Esophagus (tissue), 2 donors: ENCODE data around the gene LYPD1. TPM values are rescaled to one million over a fixed set of nuclear protein-coding genes. Genes with fewer than 3 reads are reported as not detected.
"Not testable (repeated sequence)": the region's sequence is repeated elsewhere in the genome, so short reads cannot be mapped to it uniquely, and the experiment has no call there.

ENCODE experiments used
- H3K27ac ChIP-seq, 2 donors: one replicate each; pipeline ENCODE4 v1.5.1; 2013; ENCODE audit warnings: low read depth in 2 of 2, mild to moderate bottlenecking in 2 of 2, inconsistent platforms in 1 of 2, low read length in 1 of 2, moderate library complexity in 1 of 2
- H3K27me3 ChIP-seq, 2 donors: one replicate each; pipeline ENCODE4 v1.6.1; 2013; ENCODE audit warnings: low read length in 2 of 2, control low read depth in 1 of 2, mild to moderate bottlenecking in 1 of 2; ENCODE audit not compliant: insufficient read depth in 2 of 2, control insufficient read depth in 1 of 2
- H3K36me3 ChIP-seq, 2 donors: one replicate each; pipeline ENCODE4 v1.6.1; 2013; ENCODE audit warnings: low read length in 1 of 2; ENCODE audit not compliant: control insufficient read depth in 2 of 2, insufficient read depth in 2 of 2
- H3K4me1 ChIP-seq, 2 donors: one replicate each; pipeline ENCODE4 v1.6.1; 2013; ENCODE audit warnings: low read length in 1 of 2; ENCODE audit not compliant: control insufficient read depth in 2 of 2, insufficient read depth in 2 of 2
- H3K4me3 ChIP-seq, 2 donors: one replicate each; pipeline ENCODE4 v1.5.1; 2013; ENCODE audit warnings: low read length in 2 of 2, mild to moderate bottlenecking in 2 of 2, low read depth in 1 of 2, moderate library complexity in 1 of 2
- H3K9me3 ChIP-seq, 2 donors: one replicate each; pipeline ENCODE4 v1.6.1; 2013; ENCODE audit warnings: mild to moderate bottlenecking in 2 of 2, low read depth in 1 of 2, low read length in 1 of 2, moderate library complexity in 1 of 2; ENCODE audit not compliant: control insufficient read depth in 2 of 2, insufficient read depth in 1 of 2
- WGBS, 2 donors: extraction: QIAGEN DNeasy Blood & Tissue Kit; methylation state at CpG; one replicate each; pipeline ENCODE4 v1.1.7; 2013; 5-methylcytosine and 5-hydroxymethylcytosine counted together
- polyA plus RNA-seq, 2 donors: library from polyadenylated mRNA; stranded (reverse); fragments of 200-250 nt; gene quantifications; one replicate each; pipeline ENCODE4 v1.2.3, GENCODE V29; 2013
- donor health status: healthy with polysubstance abuse.
- donor health status: Bipolar disorder and iron deficiency.

LYPD1 gene
- under 1 TPM; 0.24 to 0.56 TPM for polyA plus RNA-seq

- peak within 1 kb of the TSS; percentile 38 to 46 for H3K4me3 ChIP-seq
- H3K27me3 ChIP-seq, result peaks cover 0 to 12% of the 10 kb centered on the region in 2 donors
- no peaks in the 10 kb centered on the region for H3K36me3 ChIP-seq
- no peak within 1 kb of the TSS for H3K27ac ChIP-seq
- H3K9me3 ChIP-seq, result no peaks in the 10 kb centered on the region
- H3K4me1 ChIP-seq, result peaks cover 9 to 21% of the 10 kb centered on the region in 2 donors
- 2 to 4% methylated on average over 53 to 58 of the region's 59 CpGs for WGBS, 2 donors
These were observed at the start of gene LYPD1 for GRCh38 chr2:132669908-132670495. Gene LYPD1, minus strand, starts transcription at chr2:132670205. Its CDS starts 273 bp downstream, at chr2:132669932.

- no peak overlapping the region for H3K4me3 ChIP-seq
- WGBS, 2 donors, result 79 to 89% methylated on average over 9 of the region's 9 CpGs
- no peak overlapping the region for H3K27ac ChIP-seq
- no peaks in the 10 kb centered on the region for H3K36me3 ChIP-seq
- H3K4me1 ChIP-seq, result no peaks in the 10 kb centered on the region
- no peaks in the 10 kb centered on the region for H3K9me3 ChIP-seq
- H3K27me3 ChIP-seq, result no peaks in the 10 kb centered on the region
These were observed 49.5 kb upstream of the LYPD1 start for GRCh38 chr2:132719480-132719879.

- Histone ChIP-seq H3K9me3 (no peaks in the 10 kb centered on the region), H3K36me3 (no peaks in the 10 kb centered on the region), H3K4me3 (no peak overlapping the region), H3K27me3 (no peaks in the 10 kb centered on the region), H3K27ac (no peak overlapping the region), H3K4me1 (no peaks in the 10 kb centered on the region)
- WGBS, 2 donors, result 92 to 95% methylated on average over 2 of the region's 2 CpGs
These were observed 46.9 kb upstream of the LYPD1 start for GRCh38 chr2:132716954-132717353.

- Histone ChIP-seq H3K27ac (no peak overlapping the region), H3K4me3 (no peak overlapping the region), H3K9me3 (no peaks in the 10 kb centered on the region), H3K4me1 (no peaks in the 10 kb centered on the region), H3K36me3 (no peaks in the 10 kb centered on the region), H3K27me3 (no peaks in the 10 kb centered on the region)
- 64 to 74% methylated on average over 7 of the region's 7 CpGs for WGBS, 2 donors
These were observed 45.7 kb upstream of the LYPD1 start for GRCh38 chr2:132715386-132716351.

- H3K4me1 ChIP-seq, result no peaks in the 10 kb centered on the region
These were observed 33.4 kb upstream of the LYPD1 start for GRCh38 chr2:132703396-132703795.

GRCh38 chr2:132701810-132702209, 31.8 kb upstream of the LYPD1 start:
- Histone ChIP-seq H3K4me1 (no peaks in the 10 kb centered on the region), H3K36me3 (no peaks in the 10 kb centered on the region), H3K9me3 (no peaks in the 10 kb centered on the region), H3K4me3 (no peak overlapping the region), H3K27me3 (no peaks in the 10 kb centered on the region), H3K27ac (no peak overlapping the region)
- 85 to 90% methylated on average over 2 of the region's 2 CpGs for WGBS, 2 donors

More at GRCh38 chr2:132703396-132703795, 33.4 kb upstream of the LYPD1 start:
- H3K27ac ChIP-seq, result no peak overlapping the region
- 45 to 54% methylated on average over 4 of the region's 4 CpGs for WGBS, 2 donors
- H3K27me3 ChIP-seq, result no peaks in the 10 kb centered on the region
- H3K36me3 ChIP-seq, result no peaks in the 10 kb centered on the region
- H3K4me3 ChIP-seq, result no peak overlapping the region
- no peaks in the 10 kb centered on the region for H3K9me3 ChIP-seq

GRCh38 chr2:132699802-132700201, 29.8 kb upstream of the LYPD1 start:
- not testable (repeated sequence) for H3K9me3 ChIP-seq, H3K27me3 ChIP-seq, H3K4me3 ChIP-seq, H3K4me1 ChIP-seq, H3K36me3 ChIP-seq, H3K27ac ChIP-seq
- whole genome bisulfite sequencing, 2 donors, result 87 to 93% methylated on average over 1 of the region's 2 CpGs

GRCh38 chr2:132698347-132698746, 28.3 kb upstream of the LYPD1 start:
- not testable (repeated sequence) for H3K4me3 ChIP-seq, H3K4me1 ChIP-seq, H3K27ac ChIP-seq, H3K36me3 ChIP-seq, H3K9me3 ChIP-seq, H3K27me3 ChIP-seq
- 82% methylated on average over 3 of the region's 3 CpGs for WGBS, 2 donors

GRCh38 chr2:132697556-132698205, 27.7 kb upstream of the LYPD1 start:
- Histone ChIP-seq H3K27me3 (no peaks in the 10 kb centered on the region), H3K36me3 (no peaks in the 10 kb centered on the region), H3K9me3 (no peaks in the 10 kb centered on the region), H3K27ac (no peak overlapping the region), H3K4me1 (no peaks in the 10 kb centered on the region), H3K4me3 (no peak overlapping the region)
- 61 to 69% methylated on average over 4 of the region's 4 CpGs for WGBS, 2 donors
